Karpas-422 (cell line): ENCODE results near the gene AGAP1. TPM values are rescaled to one million over a fixed set of nuclear protein-coding genes. Genes with fewer than 3 reads are reported as not detected.

Source experiments
- DNase-seq: peaks from one replicate; pipeline ENCODE4 v3.0.0-alpha.2; 2015
- H2AFZ ChIP-seq: fragments of 200-600 bp; sonication (generic); 2 replicates; pipeline ENCODE4 v1.6.1; 2014; ENCODE audit warnings: antibody characterized with exemption, low read length, mixed read lengths
- H3K27ac ChIP-seq: fragments of 200-600 bp; sonication (generic); 2 replicates; pipeline ENCODE4 v1.5.1; 2014; ENCODE audit warnings: mild to moderate bottlenecking, low read length, moderate library complexity
- H3K27me3 ChIP-seq: fragments of 200-600 bp; sonication (generic); 2 replicates; pipeline ENCODE4 v1.6.1; 2014; ENCODE audit warnings: low read length, mixed read lengths
- H3K36me3 ChIP-seq: fragments of 200-600 bp; sonication (generic); 2 replicates; pipeline ENCODE4 v1.6.1; 2014; ENCODE audit warnings: low read length, mixed read lengths; ENCODE audit not compliant: insufficient read depth
- H3K4me1 ChIP-seq: fragments of 200-600 bp; sonication (generic); 2 replicates; pipeline ENCODE4 v1.6.1; 2014; ENCODE audit warnings: mild to moderate bottlenecking, low read length, mixed read lengths
- H3K4me2 ChIP-seq: fragments of 200-600 bp; sonication (generic); 2 replicates; pipeline ENCODE4 v1.6.1; 2014; ENCODE audit warnings: low read length, low read depth, mild to moderate bottlenecking; ENCODE audit not compliant: poor library complexity, severe bottlenecking
- H3K4me3 ChIP-seq: fragments of 200-600 bp; sonication (generic); 2 replicates; pipeline ENCODE4 v1.5.1; 2014; ENCODE audit warnings: mild to moderate bottlenecking, antibody characterized with exemption, low read length, mixed read lengths
- H3K79me2 ChIP-seq: fragments of 200-600 bp; sonication (generic); 2 replicates; pipeline ENCODE4 v1.6.1; 2014; ENCODE audit warnings: mild to moderate bottlenecking, low read length, mixed read lengths
- H3K9ac ChIP-seq: fragments of 200-600 bp; sonication (generic); 2 replicates; pipeline ENCODE4 v1.6.0; 2014; ENCODE audit warnings: low read length
- H3K9me2 ChIP-seq: fragments of 200-600 bp; sonication (generic), shearing (Covaris generic); replicated peaks from 2 replicates; pipeline ENCODE4 v1.6.0; 2014; ENCODE audit warnings: mild to moderate bottlenecking, low read length, moderate library complexity; ENCODE audit not compliant: insufficient read depth
- H3K9me3 ChIP-seq: fragments of 300-700, 200-600 bp; sonication (generic); 2 replicates; pipeline ENCODE4 v1.6.1; 2014; ENCODE audit warnings: low read length, mixed read lengths
- H4K20me1 ChIP-seq: fragments of 200-600 bp; sonication (generic); 2 replicates; pipeline ENCODE4 v1.6.1; 2014; ENCODE audit warnings: mild to moderate bottlenecking, antibody characterized with exemption, low read length, low read depth; ENCODE audit not compliant: insufficient read depth
- total RNA-seq: library from RNA; depleted of rRNA; stranded (reverse); fragments of >200 nt; shearing (Covaris generic); gene quantifications from 2 replicates; pipeline ENCODE4 v1.2.3, GENCODE V29; 2014; ENCODE audit warnings: low replicate concordance

Gene AGAP1
- total RNA-seq, 1 experiment from 2014 or later: not detected

DNA sequence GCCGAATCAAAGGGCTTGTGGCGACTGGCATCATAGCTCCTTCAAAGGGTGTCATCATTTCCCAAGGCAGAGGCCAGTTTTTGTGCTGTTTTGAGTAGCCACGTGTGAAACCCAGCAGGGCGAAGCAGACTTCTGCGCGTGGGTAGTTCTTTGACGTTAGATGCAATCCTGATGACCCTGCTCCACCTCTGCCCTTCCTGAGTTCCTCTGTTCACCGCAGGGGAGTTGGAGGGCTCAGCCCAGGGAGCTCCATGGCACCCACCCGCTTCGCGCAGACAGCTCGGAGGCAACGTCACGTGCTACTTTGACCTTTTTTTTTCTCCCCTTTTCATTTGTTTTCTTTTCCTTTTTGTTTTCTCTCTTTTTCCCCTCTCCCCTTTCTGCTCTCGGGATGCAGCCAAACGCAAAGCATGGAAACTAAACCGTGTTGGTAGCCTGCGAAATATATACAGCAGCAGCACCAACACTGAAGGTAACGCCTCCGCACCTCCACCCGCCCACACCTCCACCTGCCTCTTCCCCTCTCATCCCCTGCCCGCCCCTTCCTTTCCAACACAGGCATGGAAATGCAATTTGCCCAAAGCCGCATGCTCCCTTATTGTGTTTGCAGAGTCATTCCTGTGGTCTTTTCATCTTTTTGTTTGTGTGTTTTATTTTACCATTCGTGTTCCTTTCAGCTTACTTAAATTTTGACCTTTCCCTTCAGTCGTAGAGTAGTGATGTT lies 520.7 kb downstream of the AGAP1 start:
- Histone ChIP-seq H2AFZ (no peak overlapping the region), H3K4me1 (no peaks in the 10 kb centered on the region), H3K79me2 (no peaks in the 10 kb centered on the region), H3K9me2 (no peaks in the 10 kb centered on the region), H3K4me3 (no peak overlapping the region), H3K36me3 (no peaks in the 10 kb centered on the region), H3K27me3 (no peaks in the 10 kb centered on the region), H4K20me1 (no peaks in the 10 kb centered on the region), H3K9me3 (no peaks in the 10 kb centered on the region), H3K9ac (no peak overlapping the region), H3K4me2 (no peak overlapping the region), H3K27ac (no peak overlapping the region)
- no peak for DNase-seq

GRCh38 chr2:236015171-236015570 lies 521.3 kb downstream of the AGAP1 start:
- Histone ChIP-seq H3K9ac (no peak overlapping the region), H3K4me2 (no peak overlapping the region), H4K20me1 (no peaks in the 10 kb centered on the region), H2AFZ (no peak overlapping the region), H3K4me3 (no peak overlapping the region), H3K27ac (no peak overlapping the region), H3K36me3 (no peaks in the 10 kb centered on the region), H3K27me3 (no peaks in the 10 kb centered on the region), H3K79me2 (no peaks in the 10 kb centered on the region), H3K4me1 (no peaks in the 10 kb centered on the region), H3K9me3 (no peaks in the 10 kb centered on the region), H3K9me2 (no peaks in the 10 kb centered on the region)
- DNase-seq: no peak

DNA sequence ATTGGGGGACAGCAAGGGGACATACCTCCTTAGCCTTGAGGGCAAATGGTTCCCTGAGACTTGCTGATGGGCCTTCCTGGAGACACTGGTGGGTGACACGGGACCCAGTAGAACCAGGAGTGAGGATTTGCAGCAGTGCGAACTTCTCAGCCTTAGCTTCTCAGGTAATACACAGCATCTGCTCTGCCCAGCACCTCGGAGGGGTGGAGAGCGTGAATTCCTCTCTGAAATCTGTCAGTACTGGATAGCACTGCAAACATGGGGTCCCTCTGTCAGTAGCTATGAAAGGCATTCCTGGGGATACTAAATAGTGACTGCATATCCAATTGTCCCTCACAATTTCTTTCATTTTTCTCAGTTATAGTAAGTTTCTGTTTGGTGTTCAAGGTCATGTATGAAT lies 522.7 kb downstream of the AGAP1 start:
- H3K4me1 ChIP-seq: no peaks in the 10 kb centered on the region
- no peak for DNase-seq

GRCh38 chr2:236017446-236017845 lies 523.6 kb downstream of the AGAP1 start:
- no peaks in the 10 kb centered on the region for H3K9me3 ChIP-seq
- no peak overlapping the region for H3K4me2 ChIP-seq
- H3K4me3 ChIP-seq: no peak overlapping the region
- no peak overlapping the region for H3K27ac ChIP-seq
- H3K36me3 ChIP-seq: no peaks in the 10 kb centered on the region
- no peaks in the 10 kb centered on the region for H3K9me2 ChIP-seq
- no peak overlapping the region for H3K9ac ChIP-seq
- no peaks in the 10 kb centered on the region for H3K27me3 ChIP-seq
- DNase-seq: no peak
- no peaks in the 10 kb centered on the region for H3K79me2 ChIP-seq
- no peaks in the 10 kb centered on the region for H3K4me1 ChIP-seq
- H4K20me1 ChIP-seq: no peaks in the 10 kb centered on the region
- H2AFZ ChIP-seq: no peak overlapping the region

More for the DNA sequence above, 522.7 kb downstream of the AGAP1 start:
- H4K20me1 ChIP-seq: no peaks in the 10 kb centered on the region
- no peak overlapping the region for H2AFZ ChIP-seq
- H3K9me3 ChIP-seq: no peaks in the 10 kb centered on the region
- H3K27me3 ChIP-seq: no peaks in the 10 kb centered on the region
- no peak overlapping the region for H3K9ac ChIP-seq
- no peak overlapping the region for H3K27ac ChIP-seq
- no peaks in the 10 kb centered on the region for H3K36me3 ChIP-seq
- no peaks in the 10 kb centered on the region for H3K79me2 ChIP-seq
- H3K4me3 ChIP-seq: no peak overlapping the region
- H3K9me2 ChIP-seq: no peaks in the 10 kb centered on the region
- H3K4me2 ChIP-seq: no peak overlapping the region

- Histone ChIP-seq H3K36me3 (no peaks in the 10 kb centered on the region), H2AFZ (no peak overlapping the region), H3K79me2 (no peaks in the 10 kb centered on the region), H3K9me2 (no peaks in the 10 kb centered on the region), H3K9me3 (no peaks in the 10 kb centered on the region), H3K9ac (no peak overlapping the region), H4K20me1 (no peaks in the 10 kb centered on the region), H3K4me3 (no peak overlapping the region), H3K27ac (no peak overlapping the region), H3K27me3 (no peaks in the 10 kb centered on the region), H3K4me1 (no peaks in the 10 kb centered on the region), H3K4me2 (no peak overlapping the region)
- DNase-seq: no peak
Measured at GRCh38 chr2:236019434-236019833, 525.6 kb downstream of the AGAP1 start.

DNA sequence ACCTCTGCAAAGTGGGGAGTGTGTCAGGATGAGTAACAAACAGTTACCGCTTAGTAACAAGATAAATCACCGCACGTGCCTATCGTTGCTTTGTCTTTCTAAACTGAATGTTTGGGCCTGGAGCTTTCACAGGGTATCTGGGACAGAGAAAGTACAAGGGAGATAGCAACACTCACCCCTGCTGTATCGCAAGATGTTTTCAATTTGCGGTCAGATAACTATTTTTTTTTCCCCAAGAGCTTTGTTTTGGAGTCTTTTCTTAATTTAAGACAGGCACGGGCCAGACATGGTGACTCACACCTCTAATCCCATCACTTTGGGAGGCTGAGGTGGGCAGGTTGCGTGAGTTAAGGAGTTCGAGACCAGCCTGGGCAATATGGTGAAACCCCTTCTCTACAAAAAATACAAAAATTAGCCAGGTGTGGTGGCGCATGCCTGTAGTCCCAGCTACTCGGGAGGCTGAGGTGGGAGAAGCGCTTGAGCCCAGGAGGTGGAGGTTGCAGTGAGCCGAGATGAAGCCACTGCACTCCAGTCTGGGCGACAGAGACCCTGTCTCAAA lies 527.7 kb downstream of the AGAP1 start:
- Histone ChIP-seq H3K4me1 (no peaks in the 10 kb centered on the region), H3K4me2 (no peak overlapping the region), H3K4me3 (no peak overlapping the region), H3K36me3 (no peaks in the 10 kb centered on the region), H3K27ac (no peak overlapping the region), H3K9ac (no peak overlapping the region), H3K9me2 (no peaks in the 10 kb centered on the region), H3K9me3 (no peaks in the 10 kb centered on the region), H3K79me2 (no peaks in the 10 kb centered on the region), H4K20me1 (no peaks in the 10 kb centered on the region), H3K27me3 (no peaks in the 10 kb centered on the region), H2AFZ (no peak overlapping the region)
- no peak for DNase-seq

- Histone ChIP-seq H3K27ac (no peak overlapping the region), H3K4me2 (no peak overlapping the region), H3K4me1 (no peaks in the 10 kb centered on the region), H3K27me3 (no peaks in the 10 kb centered on the region), H2AFZ (no peak overlapping the region), H3K9me3 (no peaks in the 10 kb centered on the region), H4K20me1 (no peaks in the 10 kb centered on the region), H3K9ac (no peak overlapping the region), H3K9me2 (no peaks in the 10 kb centered on the region), H3K36me3 (no peaks in the 10 kb centered on the region), H3K4me3 (no peak overlapping the region), H3K79me2 (no peaks in the 10 kb centered on the region)
- DNase-seq: no peak
Measured at GRCh38 chr2:236022128-236022527, 528.3 kb downstream of the AGAP1 start.

DNA sequence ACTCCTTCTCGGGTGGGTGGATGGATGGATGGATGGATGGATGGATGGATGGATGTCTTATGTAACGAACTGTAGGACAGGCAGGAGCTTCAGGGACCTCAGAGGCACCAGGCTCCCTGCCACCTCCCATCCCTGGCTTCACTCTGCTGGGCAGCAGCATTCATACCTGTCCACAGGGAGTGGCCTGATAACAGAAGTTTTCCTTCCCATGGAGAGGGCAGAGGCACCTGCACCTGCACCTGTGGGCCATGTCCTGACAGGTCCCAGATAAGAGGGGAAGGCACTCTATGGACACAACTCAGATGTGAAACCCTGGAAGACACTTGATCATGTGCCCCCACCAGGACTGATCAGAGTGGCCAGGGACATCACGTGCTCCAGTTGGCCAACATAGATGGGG lies 532.0 kb downstream of the AGAP1 start:
- H4K20me1 ChIP-seq: no peaks in the 10 kb centered on the region
- no peak overlapping the region for H3K9ac ChIP-seq
- no peak overlapping the region for H3K4me2 ChIP-seq
- no peaks in the 10 kb centered on the region for H3K27me3 ChIP-seq
- no peaks in the 10 kb centered on the region for H3K79me2 ChIP-seq
- H3K36me3 ChIP-seq: no peaks in the 10 kb centered on the region
- H3K4me3 ChIP-seq: no peak overlapping the region
- no peak overlapping the region for H3K27ac ChIP-seq
- H3K9me2 ChIP-seq: no peaks in the 10 kb centered on the region
- no peak for DNase-seq
- no peaks in the 10 kb centered on the region for H3K9me3 ChIP-seq
- no peak overlapping the region for H2AFZ ChIP-seq
- H3K4me1 ChIP-seq: no peaks in the 10 kb centered on the region
